Spleen (tissue), 11 donors: ENCODE measurements around the gene HHIP. TPM values are rescaled to one million over a fixed set of nuclear protein-coding genes. Genes with fewer than 3 reads are reported as not detected.

Experiments
- DNase-seq: peaks from one replicate; pipeline ENCODE4 v3.0.0-alpha.2; 2020
- H3K27ac ChIP-seq, 8 donors: fragments of 200-600 bp; sonication (generic) in 7 of 8; 1 replicate in 4 of 8; 2 replicates in 4 of 8; pipeline versions ENCODE4 v1.5.0 to v1.8.0; 2016 to 2021; ENCODE audit warnings: inconsistent platforms in 4 of 8, mild to moderate bottlenecking in 4 of 8, moderate library complexity in 1 of 8
- H3K27me3 ChIP-seq, 7 donors: fragments of 200-600 bp; sonication (generic) in 6 of 7; replicated peaks in 1 of 7; 1 replicate in 4 of 7; 2 replicates in 3 of 7; pipeline versions ENCODE4 v1.5.0 to v1.8.0; 2016 to 2021; ENCODE audit warnings: inconsistent platforms in 3 of 7, mild to moderate bottlenecking in 1 of 7
- H3K36me3 ChIP-seq, 6 donors: fragments of 200-600 bp; sonication (generic) in 5 of 6; 1 replicate in 4 of 6; 2 replicates in 2 of 6; pipeline versions ENCODE4 v1.5.0 to v1.8.0; 2016 to 2021; ENCODE audit warnings: inconsistent platforms in 2 of 6
- H3K4me1 ChIP-seq, 6 donors: fragments of 200-600 bp; sonication (generic) in 5 of 6; 1 replicate in 3 of 6; 2 replicates in 3 of 6; pipeline versions ENCODE4 v1.5.0 to v1.8.0; 2016 to 2021; ENCODE audit warnings: inconsistent platforms in 3 of 6
- H3K4me3 ChIP-seq, 8 donors: fragments of 200-600 bp; sonication (generic) in 7 of 8; 1 replicate in 4 of 8; 2 replicates in 4 of 8; pipeline versions ENCODE4 v1.5.0 to v1.8.0; 2016 to 2021; ENCODE audit warnings: inconsistent platforms in 4 of 8, mild to moderate bottlenecking in 4 of 8, moderate library complexity in 2 of 8
- H3K9me3 ChIP-seq, 8 donors: fragments of 200-600 bp; sonication (generic) in 7 of 8; 1 replicate in 4 of 8; 2 replicates in 4 of 8; pipeline versions ENCODE4 v1.5.0 to v1.8.0; 2016 to 2021; ENCODE audit warnings: inconsistent platforms in 4 of 8
- CTCF ChIP-seq, 11 experiments: fragments of 200-600 bp in 7 of 11; fragments of 450-650 bp in 4 of 11; sonication (generic) in 4 of 11; IDR thresholded peaks in 8 of 11; conservative IDR thresholded peaks in 3 of 11; 1 replicate in 7 of 11; 2 replicates in 4 of 11; pipeline versions ENCODE4 v1.4.0 to v1.8.0; 2016 to 2021; ENCODE audit warnings: antibody characterized with exemption in 11 of 11, inconsistent platforms in 4 of 11, mild to moderate bottlenecking in 1 of 11
- POLR2A ChIP-seq, 3 donors: fragments of 450-650 bp; IDR thresholded peaks; one replicate each; pipeline ENCODE4 v1.5.1; 2017; ENCODE audit warnings: antibody characterized with exemption in 3 of 3, mild to moderate bottlenecking in 1 of 3
- POLR2AphosphoS5 ChIP-seq, 3 donors: sonication (generic); formaldehyde crosslinking; IDR thresholded peaks; one replicate each; pipeline ENCODE4 v1.5.1; 2017; ENCODE audit warnings: antibody characterized with exemption in 3 of 3
- WGBS, 5 donors: extraction: QIAGEN DNeasy Blood & Tissue Kit in 3 of 5; methylation state at CpG; one replicate each; pipeline versions ENCODE4 v1.1.5 to v1.1.7; 2013 to 2018; 5-methylcytosine and 5-hydroxymethylcytosine counted together
- intact Hi-C: fragments of 100-400 bp; cut with DNase I; formaldehyde crosslinking; loops from one replicate; pipeline ENCODE4 v1.15.0; 2023; ENCODE audit warnings: low total_unique reads
- polyA plus RNA-seq, 3 donors: library from polyadenylated mRNA; stranded (reverse); fragments of 200-250 nt; gene quantifications; one replicate each; pipeline ENCODE4 v1.2.1, GENCODE V29; 2013
- total RNA-seq, 7 donors: library from RNA; depleted of rRNA in 3 of 7; stranded (reverse); fragments of >200 nt in 3 of 7; fragmentation: NEBNext Ultra II Directional in 4 of 7; extraction: Animal tissue kit (Norgen Biotek cat#: 25700) in 4 of 7; gene quantifications; one replicate each; pipeline versions ENCODE4 v1.1.0 to v1.2.1, GENCODE V29; 2016 to 2021
- donor health status: healthy with polysubstance abuse.
- donor health status: DM: no; HTN: no; CAD: no; lungs with moderate emphysema.
- donor health status: DM: no; HTN: no; CAD: no.
- donor health status: Bipolar disorder and iron deficiency.
- donor health status: healthy.
- donor health status: DM: no; HTN: no; CAD: no.
- donor health status: DM: yes; HTN: yes; CAD: no.

HHIP gene
- total and polyA plus RNA-seq, 10 donors: not detected

- no peak overlapping the region for H3K27ac ChIP-seq
- TF ChIP-seq POLR2A (IDR thresholded peaks at IDR 0.05): no peak
- no peak for TF ChIP-seq CTCF (IDR thresholded peaks at IDR 0.05 in 8 of 11, conservative IDR thresholded peaks at IDR 0.05 in 3 of 11)
- TF ChIP-seq POLR2AphosphoS5 (IDR thresholded peaks at IDR 0.05): no peak
- intact Hi-C loops: no loop called here
- no peaks in the 10 kb centered on the region for H3K9me3 ChIP-seq
- WGBS, 5 donors: 77 to 87% (median 85%) methylated on average over 2 of the region's 2 CpGs
- H3K27me3 ChIP-seq: no peaks in the 10 kb centered on the region
- H3K4me1 ChIP-seq: no peaks in the 10 kb centered on the region
- DNase-seq: no peak
- H3K4me3 ChIP-seq: no peak overlapping the region
- H3K36me3 ChIP-seq: no peaks in the 10 kb centered on the region
These were observed 83.2 kb downstream of the HHIP start for GRCh38 chr4:144729175-144729574.

DNA sequence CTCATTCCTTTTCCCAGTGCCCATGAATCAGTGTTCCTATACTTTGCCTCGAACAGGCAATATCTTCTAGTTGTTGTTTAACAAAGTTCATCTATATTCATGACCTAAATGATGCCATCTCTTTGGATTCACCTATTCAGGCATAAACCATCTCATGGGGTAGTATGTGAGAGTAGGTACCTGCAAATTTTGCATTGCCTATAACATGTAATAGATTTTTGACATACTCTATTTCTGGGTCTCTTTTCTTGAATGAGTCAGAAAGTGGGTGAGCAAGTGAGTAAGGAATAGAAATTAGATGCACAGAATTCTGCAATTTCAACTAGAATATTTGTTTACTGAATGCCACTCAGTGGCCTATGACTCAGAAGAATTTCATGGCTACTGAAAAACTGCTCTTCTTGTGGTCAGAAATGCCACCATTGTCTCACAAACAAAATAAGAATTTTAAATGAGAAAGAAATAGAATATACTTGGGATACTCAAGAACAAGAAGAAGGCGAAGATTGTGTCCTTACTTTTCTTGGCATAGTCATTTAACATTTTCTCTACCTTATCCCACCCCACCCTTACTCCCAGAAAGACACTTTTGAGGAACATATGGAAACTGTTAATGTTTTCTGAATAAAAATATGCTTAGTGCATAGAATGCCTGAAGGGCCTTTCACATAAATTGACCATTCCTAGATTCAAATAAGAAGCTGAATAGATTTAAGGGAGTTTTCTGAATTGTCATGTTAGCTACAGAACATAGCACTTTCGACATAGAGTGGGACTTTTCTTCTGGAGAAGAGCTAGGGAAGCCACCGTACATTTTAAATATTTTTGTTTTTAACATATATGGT lies 86.8 kb downstream of the HHIP start:
- no peaks in the 10 kb centered on the region for H3K9me3 ChIP-seq
- no peaks in the 10 kb centered on the region for H3K36me3 ChIP-seq
- TF ChIP-seq CTCF (IDR thresholded peaks at IDR 0.05 in 8 of 11, conservative IDR thresholded peaks at IDR 0.05 in 3 of 11): no peak
- TF ChIP-seq POLR2AphosphoS5 (IDR thresholded peaks at IDR 0.05): no peak
- TF ChIP-seq POLR2A (IDR thresholded peaks at IDR 0.05): no peak
- no peak overlapping the region for H3K27ac ChIP-seq
- no peaks in the 10 kb centered on the region for H3K27me3 ChIP-seq
- H3K4me1 ChIP-seq: no peaks in the 10 kb centered on the region
- WGBS, 5 donors: 63 to 82% (median 69%) methylated on average over 4 of the region's 4 CpGs
- intact Hi-C loops: no loop called here
- DNase-seq: no peak
- no peak overlapping the region for H3K4me3 ChIP-seq

DNA sequence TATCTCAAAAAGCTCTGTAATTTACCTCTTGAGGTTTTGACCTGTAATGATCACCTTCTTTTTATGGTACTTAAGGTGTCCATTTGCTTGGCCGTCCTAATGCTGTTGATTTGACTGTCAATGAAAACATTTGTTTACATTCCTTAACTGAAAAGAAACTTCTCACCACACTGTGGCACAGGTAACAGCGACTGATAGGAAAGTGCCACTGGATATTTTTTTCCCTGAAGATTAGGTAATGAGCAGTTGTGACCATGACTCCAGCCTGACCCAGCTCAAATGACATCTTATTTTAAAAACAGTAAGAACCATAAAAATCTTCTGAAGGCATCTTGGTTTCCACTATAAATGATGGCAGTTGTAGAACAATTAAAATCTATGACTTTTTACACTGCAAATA lies 87.6 kb downstream of the HHIP start:
- 70 to 83% (median 77%) methylated on average over 2 of the region's 2 CpGs for WGBS, 5 donors
- intact Hi-C loops: no loop called here
- no peaks in the 10 kb centered on the region for H3K36me3 ChIP-seq

More for the DNA sequence above, 87.6 kb downstream of the HHIP start:
- TF ChIP-seq CTCF (IDR thresholded peaks at IDR 0.05 in 8 of 11, conservative IDR thresholded peaks at IDR 0.05 in 3 of 11): no peak
- no peak for TF ChIP-seq POLR2A (IDR thresholded peaks at IDR 0.05)
- no peak for TF ChIP-seq POLR2AphosphoS5 (IDR thresholded peaks at IDR 0.05)
- no peak for DNase-seq
- Histone ChIP-seq H3K4me1 (no peaks in the 10 kb centered on the region), H3K4me3 (no peak overlapping the region), H3K27ac (no peak overlapping the region), H3K9me3 (no peaks in the 10 kb centered on the region), H3K27me3 (no peaks in the 10 kb centered on the region)
